Activated CD4-positive, alpha-beta T cell treated with anti-CD3 and anti-CD28 coated beads, Interleukin-2, amount 50 U/mL, for 16 hours (primary cell): ENCODE measurements around the gene ITPR2.
"Not testable (repeated sequence)": the region's sequence is repeated elsewhere in the genome, so short reads cannot be mapped to it uniquely, and the experiment has no call there.

Experiments used
- DNase-seq: peaks from one replicate; pipeline ENCODE4 v3.0.0-alpha.2; 2020

ITPR2 gene

DNA sequence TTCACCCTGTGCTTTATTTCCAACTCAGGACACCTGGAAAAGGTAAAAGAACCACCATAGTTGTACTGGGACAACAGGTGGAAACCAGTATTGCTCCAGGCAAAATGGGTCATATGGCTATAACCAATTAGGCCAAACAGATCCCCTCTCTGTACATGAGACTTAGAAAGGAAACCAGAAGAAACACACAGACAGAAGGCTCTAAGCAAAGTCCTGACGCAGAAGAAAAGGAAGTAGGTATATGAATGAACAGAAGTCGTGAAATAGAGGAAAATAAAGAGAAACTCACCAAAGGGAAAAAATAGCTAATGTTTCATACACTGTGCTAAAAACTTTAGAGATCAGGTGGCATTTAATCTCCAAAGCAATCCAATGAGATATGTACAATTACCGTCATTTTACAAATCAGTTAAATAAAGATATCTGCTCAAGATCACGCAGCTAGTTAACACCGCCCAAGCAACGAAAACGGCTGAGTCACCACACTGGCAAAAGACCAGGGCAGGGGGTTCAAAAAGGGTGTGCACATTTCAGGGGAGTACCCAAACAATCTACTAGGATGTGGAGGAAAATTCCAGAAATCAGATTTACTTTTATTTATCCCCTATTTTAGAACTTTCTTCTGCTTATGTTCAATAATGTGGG is 82.3 kb downstream of the ITPR2 start:
- no peak for DNase-seq

GRCh38 chr12:26749781-26750180 is 83.2 kb downstream of the ITPR2 start:
- peak; percentile 19 for DNase-seq

GRCh38 chr12:26748741-26749431 is 84.1 kb downstream of the ITPR2 start:
- DNase-seq, result peak; percentile 51

DNA sequence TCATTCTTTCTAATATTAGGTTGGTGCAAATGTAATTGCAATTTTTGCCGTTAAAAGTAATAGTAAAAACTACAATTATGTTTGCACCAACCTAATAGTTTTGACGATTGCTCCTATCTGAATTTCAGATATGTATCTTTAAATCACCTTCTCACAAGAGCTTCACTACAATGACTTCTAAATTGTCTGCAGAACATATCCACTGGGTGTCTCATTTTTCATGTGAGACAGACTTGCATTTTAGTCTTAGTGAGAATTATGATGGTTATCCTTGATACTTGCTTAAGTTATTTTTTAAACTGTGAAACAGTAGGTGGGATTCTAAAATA is 84.6 kb downstream of the ITPR2 start:
- no peak for DNase-seq

DNA sequence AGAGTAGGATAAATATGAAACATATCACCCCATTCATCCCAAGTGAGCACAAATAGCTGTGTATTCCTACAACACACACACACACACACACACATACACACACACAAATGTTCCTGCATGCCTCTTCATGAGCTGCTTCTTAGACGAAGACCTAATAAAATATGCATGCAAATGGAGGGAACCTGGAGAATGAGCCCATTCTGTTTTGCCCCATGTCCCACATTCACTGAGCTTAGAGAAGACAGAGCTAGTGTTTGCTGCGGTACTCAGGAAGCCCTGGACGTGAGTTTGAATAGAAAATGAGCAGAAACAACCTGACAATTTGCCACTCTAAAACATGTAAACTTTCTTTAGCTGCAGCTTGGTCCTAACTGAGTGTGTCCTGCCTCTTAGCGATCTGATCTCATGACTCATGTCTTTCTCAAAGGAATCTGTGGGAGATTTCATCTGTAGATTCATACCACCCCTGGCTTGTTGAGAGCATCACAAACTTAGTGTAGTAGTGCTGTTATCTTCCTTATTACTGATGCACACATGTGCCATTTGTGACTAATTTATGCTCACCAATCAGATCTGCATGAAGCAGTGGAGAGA is 86.8 kb downstream of the ITPR2 start:
- DNase-seq, result peak; percentile 23

- no peak for DNase-seq
Observed at GRCh38 chr12:26744697-26745440, 88.1 kb downstream of the ITPR2 start.

GRCh38 chr12:26744042-26744626 is 88.9 kb downstream of the ITPR2 start:
- no peak for DNase-seq

DNA sequence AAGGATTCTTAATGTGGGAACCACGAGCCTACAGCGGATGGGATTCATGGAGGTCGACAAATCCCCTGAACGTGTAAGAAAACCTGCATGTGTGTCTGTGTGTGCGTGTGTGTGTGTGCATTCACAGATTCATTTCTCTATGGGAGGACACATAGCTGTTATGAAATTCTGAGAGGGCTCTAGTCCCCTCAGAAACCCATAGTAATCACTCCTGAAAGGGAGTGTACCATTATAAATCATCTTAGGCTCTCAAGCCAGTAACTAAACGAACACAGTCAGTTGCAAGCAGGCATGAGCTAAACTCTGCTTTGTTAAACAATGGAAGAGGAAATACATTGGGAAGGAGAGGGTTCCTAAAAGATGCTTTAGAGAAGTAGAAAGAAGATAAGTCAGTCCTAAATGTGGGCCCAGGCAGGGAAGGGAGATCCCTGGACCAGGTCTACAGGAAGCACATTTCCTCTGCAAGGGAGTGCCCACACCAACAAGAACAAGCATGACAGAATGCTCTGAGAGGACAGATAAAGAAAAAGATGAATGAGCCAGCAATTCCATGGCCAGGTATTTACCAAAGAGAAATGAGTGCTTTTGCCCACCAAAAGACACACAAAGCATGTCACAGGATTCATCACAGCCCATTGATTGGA is 91.3 kb downstream of the ITPR2 start:
- DNase-seq, result no peak

- no peak for DNase-seq
Observed at GRCh38 chr12:26740991-26741390, 92.0 kb downstream of the ITPR2 start.

DNA sequence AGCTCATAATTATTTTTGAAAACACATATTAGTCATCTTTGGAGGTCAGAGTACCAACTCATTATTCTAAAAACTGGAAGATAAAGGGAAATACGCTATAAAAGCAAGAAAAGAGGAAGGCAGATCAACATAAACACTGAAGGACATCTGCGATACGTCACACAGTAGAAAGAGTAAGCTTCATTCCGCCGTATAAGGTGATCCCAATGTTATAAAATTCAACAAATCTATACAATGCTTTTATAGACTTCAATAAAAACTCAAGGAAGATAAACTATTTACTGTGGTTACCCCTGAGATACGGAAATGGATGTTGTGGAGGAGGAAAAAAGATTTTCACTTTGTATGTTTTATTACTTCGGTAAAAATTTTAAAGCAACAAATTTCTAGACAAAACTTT is 92.6 kb downstream of the ITPR2 start:
- DNase-seq, result no peak

DNA sequence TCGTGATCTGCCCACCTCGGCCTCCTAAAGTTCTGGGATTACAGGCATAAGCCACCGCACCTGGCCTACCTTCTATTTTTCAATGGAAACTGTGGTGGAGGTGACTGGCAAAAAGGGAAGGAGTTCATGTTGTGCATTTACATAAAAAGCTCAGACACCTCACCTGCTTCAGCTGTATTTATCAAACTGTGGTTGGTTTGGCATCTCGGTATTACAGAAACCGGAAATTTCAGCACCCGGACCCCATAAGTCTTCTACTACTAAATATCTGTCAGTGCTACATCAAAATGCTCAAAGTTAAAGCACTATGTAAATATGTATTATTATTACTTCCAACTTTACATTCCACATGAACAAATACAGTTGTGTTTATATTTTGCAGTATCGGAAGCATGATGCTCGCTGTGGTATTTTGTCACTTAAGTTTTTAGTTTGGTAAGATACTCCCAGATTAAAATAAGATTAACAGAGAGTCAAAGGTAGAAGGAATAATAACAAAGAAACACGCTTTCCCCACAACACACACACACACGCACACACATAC is 95.4 kb downstream of the ITPR2 start:
- no peak for DNase-seq

DNA sequence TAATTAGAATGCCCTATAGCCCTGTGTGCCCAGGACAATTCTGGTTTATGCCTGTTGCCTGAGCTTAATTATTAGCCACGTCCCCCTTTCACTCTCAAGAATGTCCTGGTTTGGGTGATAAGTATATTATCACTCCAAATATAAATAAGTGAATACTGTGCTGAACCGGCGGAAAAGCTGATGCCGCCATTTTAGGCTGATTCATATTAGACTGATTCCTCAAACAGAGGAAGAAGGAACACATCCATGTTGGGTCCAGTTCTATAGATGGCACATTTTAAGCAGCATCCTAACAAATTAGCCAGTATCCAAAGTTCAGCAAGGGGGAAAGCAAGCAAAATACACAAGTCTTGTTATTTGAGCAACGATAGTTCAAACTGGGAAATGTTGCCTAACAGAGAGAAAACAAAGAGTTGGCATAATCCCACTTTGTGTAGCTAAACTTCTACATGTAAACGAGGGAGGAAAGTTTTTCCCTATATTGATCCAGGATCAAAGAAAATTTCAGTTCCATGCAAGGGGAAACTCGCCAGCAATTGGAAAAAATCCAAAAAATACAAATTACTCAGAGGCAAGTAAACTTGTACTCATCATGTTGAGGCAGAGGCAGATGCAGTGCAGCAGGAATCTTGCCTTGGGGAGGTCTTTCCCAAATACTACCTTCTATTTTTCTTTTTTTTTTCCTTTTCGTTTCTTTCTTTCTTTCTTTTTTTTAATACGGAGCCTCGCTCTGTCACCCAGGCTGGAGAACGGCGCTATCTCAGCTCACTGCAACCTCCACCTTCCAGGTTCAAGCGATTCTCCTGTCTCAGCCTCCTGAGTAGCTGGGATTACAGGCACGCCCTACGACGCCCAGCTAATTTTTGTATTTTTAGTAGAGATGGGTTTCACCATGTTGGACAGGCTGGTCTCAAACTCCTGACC is 96.2 kb downstream of the ITPR2 start:
- DNase-seq, result no peak

GRCh38 chr12:26735249-26735639 is 97.8 kb downstream of the ITPR2 start:
- DNase-seq, result no peak

DNA sequence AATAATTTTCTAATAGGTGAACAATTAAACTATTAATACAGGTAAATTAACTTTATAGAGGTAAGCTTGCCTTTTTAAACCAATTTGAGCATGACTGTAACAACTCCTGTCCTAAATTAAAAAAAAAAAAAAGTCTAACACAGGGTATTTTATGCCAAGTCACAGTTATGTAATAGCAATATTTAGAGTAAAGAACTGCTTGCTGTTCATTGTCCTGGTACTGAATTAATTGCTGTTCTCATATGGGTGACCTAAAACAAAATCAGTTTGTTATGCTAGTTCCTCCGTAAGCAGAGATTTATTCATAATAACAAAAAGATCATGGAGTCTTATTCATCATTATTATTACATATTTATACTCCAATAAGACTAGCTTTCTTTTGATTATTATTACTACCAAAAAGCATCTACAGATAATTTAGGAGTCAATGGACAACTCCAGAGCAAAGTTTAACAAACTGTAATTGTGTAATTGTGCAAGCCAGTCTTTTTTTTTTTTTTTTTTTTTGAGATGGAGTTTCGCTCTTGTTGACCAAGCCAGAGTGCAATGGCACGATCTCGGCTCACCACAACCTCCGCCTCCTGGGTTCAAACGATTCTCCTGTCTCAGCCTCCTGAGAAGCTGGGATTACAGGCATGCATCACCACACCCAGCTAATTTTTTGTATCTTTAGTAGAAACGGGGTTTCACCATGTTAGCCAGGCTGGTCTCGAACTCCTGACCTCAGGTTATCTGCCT is 98.3 kb downstream of the ITPR2 start:
- no peak for DNase-seq

DNA sequence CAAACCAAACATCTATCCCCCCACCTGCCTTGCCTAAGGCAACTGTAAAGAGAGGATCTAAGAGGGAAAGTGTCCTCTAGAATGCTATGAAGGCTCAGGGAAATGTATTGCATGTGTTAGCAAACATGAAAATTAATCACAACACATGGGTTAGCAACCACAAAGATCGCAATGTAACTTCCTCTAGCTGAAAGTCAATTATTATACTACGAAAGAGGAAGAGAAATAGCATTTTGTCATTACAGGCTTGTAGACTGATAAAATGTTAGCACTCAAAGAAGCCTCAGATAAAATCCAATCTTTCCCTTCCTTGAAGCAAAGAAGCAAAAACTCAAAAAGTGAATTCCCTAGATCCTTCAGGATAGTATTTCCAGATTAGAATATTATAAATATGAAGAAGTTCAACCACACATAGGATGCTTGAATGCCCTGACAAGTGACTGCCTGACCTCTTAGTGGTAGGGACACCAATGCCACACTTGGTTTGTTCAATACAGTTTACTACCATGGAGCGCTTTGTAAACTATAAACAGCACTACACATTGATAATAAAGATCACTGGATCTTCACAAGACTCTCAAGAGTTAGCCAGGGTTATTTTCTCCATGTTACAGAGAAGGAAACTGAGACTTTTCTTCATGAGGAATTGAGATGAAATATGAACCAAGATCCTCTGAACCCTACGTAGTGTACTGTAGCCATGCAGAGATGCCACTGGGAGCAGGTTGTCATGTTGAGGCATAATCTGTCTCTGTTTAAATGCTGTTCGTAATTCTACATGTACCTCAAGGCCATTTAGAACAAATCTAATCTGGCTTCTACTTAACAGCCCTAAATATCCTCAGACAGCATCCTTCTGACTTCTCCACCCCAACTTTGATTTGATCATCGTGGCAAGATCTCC is 100.7 kb downstream of the ITPR2 start:
- DNase-seq, result no peak

GRCh38 chr12:26730481-26731350 is 102.3 kb downstream of the ITPR2 start:
- DNase-seq, result no peak

DNA sequence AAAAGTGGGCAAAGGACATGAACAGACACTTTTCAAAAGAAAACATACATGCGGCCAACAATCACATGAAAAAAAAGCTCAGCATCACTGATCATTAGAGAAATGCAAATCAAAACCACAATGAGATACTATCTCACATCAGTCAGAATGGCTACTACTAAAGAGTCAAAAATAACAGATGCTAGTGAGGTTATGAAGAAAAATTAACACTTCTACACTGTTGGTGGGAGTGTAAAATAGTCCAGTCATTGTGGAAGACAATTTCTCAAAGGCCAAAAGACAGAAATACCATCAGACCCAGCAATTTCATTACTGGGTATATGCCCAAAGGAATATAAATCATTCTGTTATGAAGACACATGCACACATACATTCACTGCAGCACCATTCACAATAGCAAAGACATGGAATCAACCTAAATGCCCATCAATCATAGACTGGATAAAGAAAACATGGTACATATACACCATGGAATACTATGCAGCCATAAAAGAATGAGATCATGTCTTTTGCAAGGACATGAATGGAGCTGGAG is 103.8 kb downstream of the ITPR2 start:
- DNase-seq, result not testable (repeated sequence)
